Retinal pigment epithelial cell (primary cell): ENCODE results near the gene CA4.
A peak's percentile ranks its signal among the peaks of the same experiment; 100 is the strongest.

Experiments used
- DNase-seq: peaks from one replicate; pipeline ENCODE4 v3.0.0-alpha.2; 2010; ENCODE audit warnings: low read depth
- H3K4me3 ChIP-seq: 2 replicates; pipeline ENCODE4 v1.5.1; 2011; ENCODE audit warnings: mild to moderate bottlenecking, low read length, control low read depth, moderate library complexity
- TF ChIP-seq, protein P1 (sequence below): conservative IDR thresholded peaks from 2 replicates; pipeline ENCODE4 v1.5.1; 2011; ENCODE audit warnings: low read depth, low read length, control low read depth, inconsistent platforms

Gene CA4

DNA sequence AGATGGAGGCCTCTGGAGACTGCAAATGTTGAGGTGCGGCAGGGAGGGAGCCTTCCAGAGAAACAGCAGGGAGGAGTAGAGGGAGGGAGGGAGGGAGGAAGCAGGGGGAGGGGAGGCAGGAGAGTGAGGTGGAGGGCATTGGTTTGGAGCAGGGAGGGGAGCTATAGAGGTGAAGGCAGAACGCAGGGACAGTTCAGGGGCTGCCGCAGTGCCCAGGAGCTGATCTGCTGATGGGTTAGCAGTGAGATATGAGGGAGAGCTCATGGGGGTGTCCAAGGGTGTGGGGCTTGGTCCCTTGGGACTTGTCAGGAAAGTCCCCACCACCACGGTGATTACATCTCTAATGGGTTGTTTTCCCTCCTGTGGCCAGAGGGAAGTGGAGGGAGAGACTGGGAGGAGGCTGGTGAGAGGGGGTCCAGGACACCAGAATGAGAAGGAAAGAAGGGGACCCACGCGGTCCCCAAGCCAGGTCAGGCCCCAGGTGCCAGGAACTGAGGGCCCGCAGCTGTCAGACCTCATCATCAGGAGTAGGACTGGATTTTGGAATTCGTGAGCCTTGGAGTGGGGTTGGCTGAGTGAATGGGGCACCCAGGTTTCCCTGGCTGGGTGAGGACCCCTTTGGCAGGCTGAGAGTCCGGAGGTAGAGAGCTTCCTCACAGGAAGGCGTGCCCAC lies 11.2 kb downstream of the CA4 start:
- H3K4me3 ChIP-seq = no peak overlapping the region
- DNase-seq = no peak
- TF ChIP-seq, protein P1, sequence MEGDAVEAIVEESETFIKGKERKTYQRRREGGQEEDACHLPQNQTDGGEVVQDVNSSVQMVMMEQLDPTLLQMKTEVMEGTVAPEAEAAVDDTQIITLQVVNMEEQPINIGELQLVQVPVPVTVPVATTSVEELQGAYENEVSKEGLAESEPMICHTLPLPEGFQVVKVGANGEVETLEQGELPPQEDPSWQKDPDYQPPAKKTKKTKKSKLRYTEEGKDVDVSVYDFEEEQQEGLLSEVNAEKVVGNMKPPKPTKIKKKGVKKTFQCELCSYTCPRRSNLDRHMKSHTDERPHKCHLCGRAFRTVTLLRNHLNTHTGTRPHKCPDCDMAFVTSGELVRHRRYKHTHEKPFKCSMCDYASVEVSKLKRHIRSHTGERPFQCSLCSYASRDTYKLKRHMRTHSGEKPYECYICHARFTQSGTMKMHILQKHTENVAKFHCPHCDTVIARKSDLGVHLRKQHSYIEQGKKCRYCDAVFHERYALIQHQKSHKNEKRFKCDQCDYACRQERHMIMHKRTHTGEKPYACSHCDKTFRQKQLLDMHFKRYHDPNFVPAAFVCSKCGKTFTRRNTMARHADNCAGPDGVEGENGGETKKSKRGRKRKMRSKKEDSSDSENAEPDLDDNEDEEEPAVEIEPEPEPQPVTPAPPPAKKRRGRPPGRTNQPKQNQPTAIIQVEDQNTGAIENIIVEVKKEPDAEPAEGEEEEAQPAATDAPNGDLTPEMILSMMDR = no peak

DNA sequence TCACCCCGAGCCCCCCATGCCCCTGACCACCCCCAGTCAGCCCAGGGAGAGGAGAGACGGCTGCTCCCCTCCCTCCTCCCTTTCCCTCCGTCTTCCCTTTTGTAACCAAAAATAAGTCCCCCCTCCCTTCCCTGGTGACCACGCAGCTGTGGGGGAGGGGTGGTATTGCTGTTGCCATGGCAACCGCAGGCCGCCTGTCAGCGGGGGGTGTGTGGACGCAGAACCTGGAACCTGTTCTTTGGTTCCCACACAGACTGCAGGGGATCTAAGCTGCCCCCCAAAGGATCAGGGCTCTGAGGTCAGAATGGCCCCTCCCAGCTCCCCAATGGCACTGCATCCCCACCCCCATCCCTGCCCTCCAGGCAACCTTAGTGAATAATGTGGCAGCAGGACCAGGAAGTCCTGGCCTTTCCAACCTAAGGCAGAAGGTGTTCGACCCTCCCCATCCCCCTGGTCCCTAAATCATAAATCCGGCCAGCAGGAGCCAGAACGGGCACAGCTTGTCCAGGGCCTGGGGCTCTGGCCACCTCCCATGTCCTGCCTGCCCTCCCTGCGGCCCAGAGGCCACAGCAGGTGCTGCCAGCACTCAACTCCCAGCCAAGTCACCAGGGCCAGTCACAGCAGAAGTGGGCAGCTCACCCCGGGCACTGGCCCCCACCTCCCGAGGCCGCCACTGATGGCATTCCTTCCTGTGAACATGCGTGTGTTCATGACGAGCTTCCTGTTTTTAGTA lies 12.0 kb downstream of the CA4 start:
- TF ChIP-seq, protein P1 = no peak
- H3K4me3 ChIP-seq = no peak overlapping the region
- DNase-seq = no peak

DNA sequence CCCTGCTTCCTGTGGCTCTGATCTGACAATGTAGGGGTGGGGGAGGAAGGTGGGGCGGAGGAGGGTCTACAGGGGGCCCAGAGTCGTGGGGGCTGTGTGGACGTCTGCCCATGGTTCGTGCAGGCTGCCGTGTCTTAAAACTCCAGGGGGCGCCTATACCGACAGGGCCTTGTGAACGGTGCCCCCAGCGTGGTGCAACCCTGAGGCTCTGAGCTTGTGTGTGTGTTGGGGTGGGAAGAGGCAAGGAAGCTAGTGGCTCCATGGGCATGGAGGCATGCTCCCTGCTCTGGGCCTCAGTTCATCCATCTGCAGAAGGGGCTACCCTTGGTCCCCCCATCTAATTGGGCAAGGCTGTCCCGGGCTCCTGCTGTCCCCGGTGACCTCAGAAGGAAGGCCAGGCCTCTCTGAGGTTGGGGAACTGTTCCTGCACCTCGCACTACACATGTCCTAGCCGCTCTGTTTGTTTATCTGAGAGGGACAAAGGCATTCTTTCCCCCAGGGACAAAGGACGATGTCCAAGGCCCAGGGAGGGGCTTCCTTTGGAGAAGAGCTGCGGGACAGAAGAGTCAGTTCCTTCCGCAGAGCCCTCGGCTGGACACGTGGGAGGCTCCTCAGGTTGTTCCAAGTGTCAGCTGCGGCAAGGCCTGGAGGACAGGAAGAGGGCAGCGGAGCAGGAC lies 13.5 kb downstream of the CA4 start:
- no peak overlapping the region for H3K4me3 ChIP-seq
- TF ChIP-seq, protein P1 = peak; percentile 27
- no peak for DNase-seq

DNA sequence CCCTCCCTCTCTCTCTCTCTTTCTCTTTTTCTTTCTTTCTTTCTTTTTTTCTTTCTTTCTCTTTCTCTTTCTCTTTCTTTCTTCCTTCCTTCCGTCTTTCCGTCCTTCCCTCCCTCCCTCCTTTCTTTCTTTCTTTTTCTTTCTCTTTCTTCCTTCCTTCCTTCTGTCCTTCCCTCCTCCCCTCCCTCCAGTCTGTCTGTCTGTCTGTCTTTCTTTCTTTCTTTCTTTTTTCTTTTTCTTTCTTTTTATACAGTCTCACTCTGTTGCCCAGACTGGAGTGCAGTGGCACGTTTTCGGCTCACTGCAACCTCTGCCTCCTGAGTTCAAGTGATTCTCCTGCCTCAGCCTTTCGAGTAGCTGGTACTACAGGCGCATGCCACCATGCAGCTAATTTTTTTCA lies 14.4 kb downstream of the CA4 start:
- DNase-seq = no peak
- H3K4me3 ChIP-seq = no peak overlapping the region
- TF ChIP-seq, protein P1 = no peak

DNA sequence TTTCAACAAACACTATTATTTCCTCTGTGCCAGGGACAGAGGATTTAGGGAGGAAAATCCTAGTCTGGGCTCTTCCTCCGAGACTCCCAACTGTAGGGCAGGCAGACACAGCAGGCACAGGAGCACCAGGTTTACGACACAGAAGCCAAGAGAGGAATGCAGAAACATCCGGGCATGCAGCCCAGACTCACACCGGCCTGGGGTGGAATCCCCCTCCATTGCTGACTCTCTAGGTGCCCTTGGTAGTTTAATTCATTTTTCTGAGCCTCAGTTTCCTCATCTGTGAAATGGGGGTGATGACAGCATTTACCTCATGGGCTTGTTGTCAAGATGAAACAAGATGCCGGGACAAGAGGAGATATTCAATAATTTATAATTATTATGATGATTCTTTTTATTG lies 14.9 kb downstream of the CA4 start:
- no peak overlapping the region for H3K4me3 ChIP-seq
- no peak for DNase-seq
- TF ChIP-seq, protein P1 = no peak

DNA sequence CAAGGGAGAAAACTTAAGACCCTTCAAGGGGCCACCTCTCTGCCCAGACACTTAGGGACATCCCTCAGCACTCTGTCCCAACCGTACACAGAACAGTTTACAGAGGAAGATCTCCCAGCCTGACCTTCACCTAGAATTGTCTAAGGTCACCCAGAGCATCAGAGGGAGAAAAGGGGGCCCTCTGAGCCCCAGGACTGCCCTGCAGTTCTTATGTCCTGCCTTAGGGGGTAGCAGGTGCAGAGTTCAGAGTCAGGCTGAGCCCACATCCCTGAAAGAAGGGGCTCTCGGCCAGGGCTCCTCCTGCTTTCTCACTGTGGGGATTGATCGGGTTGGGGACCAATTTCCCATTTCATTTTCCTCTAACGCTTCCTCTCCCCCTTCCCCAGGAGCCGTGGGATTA lies 15.4 kb downstream of the CA4 start:
- no peak overlapping the region for H3K4me3 ChIP-seq
- DNase-seq = no peak
- TF ChIP-seq, protein P1 = no peak
